GM19043 (cell line): ENCODE data around the gene NOC2L.
"Not testable (repeated sequence)": the region's sequence is repeated elsewhere in the genome, so short reads cannot be mapped to it uniquely, and the experiment has no call there.

Experiments
- ATAC-seq: cut with Tn5 transposase; IDR thresholded peaks from one replicate; pipeline ENCODE4 v1.9.1; 2021; ENCODE audit warnings: low read depth; ENCODE audit not compliant: unreplicated experiment

Gene NOC2L

DNA sequence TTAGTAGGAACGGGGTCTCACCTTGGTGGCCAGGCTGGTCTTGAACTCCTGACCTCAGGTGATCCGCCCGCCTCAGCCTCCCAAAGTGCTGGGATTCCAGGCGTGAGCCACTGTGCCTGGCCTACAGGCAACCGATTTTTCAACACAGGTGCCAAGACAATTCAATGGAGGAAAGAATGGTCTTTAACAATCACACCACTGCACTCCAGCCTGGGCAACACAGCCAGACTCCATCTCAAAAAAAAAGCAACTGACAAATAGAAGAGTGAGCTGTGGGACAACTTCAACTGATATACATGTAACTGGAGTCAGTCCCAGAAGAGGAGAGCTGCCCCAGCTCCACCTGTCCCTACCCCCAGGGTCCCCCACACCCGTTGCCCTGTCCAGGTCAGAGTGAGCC lies 35.5 kb upstream of the NOC2L start:
- ATAC-seq: not testable (repeated sequence)

GRCh38 chr1:993379-993995 lies 34.4 kb upstream of the NOC2L start:
- no peak for ATAC-seq

DNA sequence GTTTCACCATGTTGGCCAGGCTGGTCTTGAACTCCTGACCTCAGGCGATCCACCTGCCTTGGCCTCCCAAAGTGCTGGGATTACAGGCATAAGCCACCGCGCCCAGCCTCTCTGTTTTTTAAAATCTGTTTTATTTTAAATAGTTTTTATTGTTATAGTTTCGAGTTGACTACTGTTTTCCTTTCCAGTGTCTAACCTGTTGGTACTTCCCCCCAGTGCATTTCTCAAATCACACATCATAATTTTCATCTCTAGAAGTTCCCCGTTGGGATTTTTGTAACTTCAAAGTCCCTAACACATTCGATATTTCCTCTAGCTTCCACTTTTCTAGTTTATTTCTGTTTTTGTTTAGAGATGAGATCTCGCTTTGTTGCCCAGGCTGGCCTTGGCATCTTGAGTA lies 33.3 kb upstream of the NOC2L start:
- no peak for ATAC-seq

DNA sequence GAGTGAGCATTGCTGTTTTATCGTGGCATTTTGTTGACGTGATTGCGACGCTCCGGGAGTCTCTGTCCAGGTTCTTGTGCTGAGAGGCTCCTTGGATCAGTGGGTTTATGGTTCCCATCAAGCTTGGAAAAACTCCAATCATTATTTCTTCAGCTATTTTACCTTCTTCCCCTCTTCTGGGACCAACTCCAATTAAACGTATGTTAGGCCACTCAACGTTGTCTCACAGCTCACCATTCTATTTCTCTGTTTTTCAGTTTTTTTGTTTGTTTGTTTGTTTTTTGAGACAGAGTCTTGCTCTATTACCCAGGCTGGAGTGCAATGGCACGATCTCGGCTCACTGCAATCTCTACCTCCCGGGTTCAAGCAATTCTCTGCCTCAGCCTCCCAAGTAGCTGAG lies 32.8 kb upstream of the NOC2L start:
- no peak for ATAC-seq

DNA sequence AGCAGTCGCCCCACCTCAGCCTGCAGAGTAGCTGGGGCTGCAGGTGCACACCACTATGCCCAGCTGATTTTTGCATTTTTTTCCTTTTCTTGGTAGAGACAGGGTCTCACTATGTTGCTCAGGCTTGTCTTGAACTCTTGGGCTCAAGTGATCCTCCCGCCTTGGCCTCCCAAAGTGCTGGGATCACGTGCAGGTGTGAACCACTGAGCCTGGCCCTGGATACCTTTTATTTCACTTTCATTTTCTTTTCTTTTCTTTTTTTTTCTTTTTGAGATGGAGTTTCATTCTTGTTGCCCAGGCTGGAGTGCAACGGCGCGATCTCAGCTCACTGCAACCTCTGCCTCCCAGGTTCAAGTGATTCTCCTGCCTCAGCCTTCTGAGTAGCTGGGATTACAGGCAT lies 32.2 kb upstream of the NOC2L start:
- ATAC-seq: not testable (repeated sequence)

GRCh38 chr1:988061-988460 lies 29.0 kb upstream of the NOC2L start:
- ATAC-seq: not testable (repeated sequence)

GRCh38 chr1:985126-985525 lies 26.1 kb upstream of the NOC2L start:
- ATAC-seq: no peak

- ATAC-seq: no peak
Observed at GRCh38 chr1:984476-984814, 25.4 kb upstream of the NOC2L start.

DNA sequence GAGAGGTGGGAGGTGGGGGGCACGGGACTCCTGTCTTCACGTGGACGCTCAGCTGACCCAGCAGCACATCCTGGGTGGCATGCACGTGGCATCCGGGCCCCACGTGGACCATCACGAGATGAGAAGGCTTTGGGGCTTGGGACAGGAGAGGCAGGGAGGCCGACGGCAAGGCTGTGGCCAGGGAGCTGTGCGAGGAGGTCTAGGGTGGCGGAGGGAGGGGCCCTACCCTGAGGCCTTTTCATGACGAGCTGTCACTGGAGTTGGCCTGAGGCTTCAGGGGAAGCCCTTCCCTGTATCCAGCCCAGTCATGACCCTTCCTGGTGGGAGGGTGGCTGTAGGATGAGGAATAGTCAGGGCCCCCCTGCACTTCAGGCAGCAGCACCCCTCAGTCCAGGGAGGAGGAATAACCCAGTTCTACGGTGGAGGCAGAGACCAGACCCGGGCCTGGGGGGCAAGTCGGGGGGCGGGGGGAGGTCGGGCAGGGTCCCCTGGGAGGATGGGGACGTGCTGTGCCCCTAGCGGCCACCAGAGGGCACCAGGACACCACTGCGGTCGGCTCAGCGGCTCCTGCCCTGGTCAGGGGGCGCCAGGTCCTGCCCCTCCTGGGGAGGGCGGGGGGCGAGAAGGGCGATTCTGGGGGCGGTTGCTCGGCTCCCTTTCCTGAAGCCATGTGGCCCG lies 24.9 kb upstream of the NOC2L start:
- peak; percentile 51 for ATAC-seq

- no peak for ATAC-seq
Observed at GRCh38 chr1:982765-983436, 23.8 kb upstream of the NOC2L start.

GRCh38 chr1:981955-982558 lies 23.0 kb upstream of the NOC2L start, which contains the start of gene PERM1:
Gene PERM1 (minus strand): TSS chr1:982093. CDS start chr1:981029, 1,064 bp downstream.
- no peak for ATAC-seq

DNA sequence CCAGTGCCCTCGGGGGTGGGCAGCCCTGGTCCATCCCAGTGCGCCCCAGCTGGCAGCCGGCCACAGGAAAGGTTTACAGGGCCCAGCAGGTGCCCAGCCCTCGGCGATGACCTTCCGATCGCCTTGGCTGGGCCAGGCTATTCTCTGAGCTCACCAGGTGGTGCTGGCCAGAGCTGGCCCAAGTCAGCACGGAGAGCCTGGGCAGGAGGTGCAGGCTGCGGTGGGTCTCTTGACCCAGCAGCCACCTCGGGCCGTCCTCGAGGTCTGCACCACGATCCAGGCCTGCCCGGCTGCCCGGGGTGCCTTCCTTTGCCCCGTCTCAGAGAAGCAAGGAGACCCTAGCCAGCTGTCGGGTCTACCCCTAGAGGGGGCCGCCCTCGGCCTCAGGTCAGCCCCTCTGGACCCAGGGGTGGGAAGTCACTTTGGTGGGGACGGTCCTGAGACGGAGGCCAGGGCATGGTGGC lies 22.5 kb upstream of the NOC2L start:
- ATAC-seq: no peak

- no peak for ATAC-seq
Observed at GRCh38 chr1:980602-981395, 21.7 kb upstream of the NOC2L start.

GRCh38 chr1:980137-980571 lies 21.1 kb upstream of the NOC2L start:
- ATAC-seq: no peak

- no peak for ATAC-seq
Observed at GRCh38 chr1:979744-980072, 20.7 kb upstream of the NOC2L start.

DNA sequence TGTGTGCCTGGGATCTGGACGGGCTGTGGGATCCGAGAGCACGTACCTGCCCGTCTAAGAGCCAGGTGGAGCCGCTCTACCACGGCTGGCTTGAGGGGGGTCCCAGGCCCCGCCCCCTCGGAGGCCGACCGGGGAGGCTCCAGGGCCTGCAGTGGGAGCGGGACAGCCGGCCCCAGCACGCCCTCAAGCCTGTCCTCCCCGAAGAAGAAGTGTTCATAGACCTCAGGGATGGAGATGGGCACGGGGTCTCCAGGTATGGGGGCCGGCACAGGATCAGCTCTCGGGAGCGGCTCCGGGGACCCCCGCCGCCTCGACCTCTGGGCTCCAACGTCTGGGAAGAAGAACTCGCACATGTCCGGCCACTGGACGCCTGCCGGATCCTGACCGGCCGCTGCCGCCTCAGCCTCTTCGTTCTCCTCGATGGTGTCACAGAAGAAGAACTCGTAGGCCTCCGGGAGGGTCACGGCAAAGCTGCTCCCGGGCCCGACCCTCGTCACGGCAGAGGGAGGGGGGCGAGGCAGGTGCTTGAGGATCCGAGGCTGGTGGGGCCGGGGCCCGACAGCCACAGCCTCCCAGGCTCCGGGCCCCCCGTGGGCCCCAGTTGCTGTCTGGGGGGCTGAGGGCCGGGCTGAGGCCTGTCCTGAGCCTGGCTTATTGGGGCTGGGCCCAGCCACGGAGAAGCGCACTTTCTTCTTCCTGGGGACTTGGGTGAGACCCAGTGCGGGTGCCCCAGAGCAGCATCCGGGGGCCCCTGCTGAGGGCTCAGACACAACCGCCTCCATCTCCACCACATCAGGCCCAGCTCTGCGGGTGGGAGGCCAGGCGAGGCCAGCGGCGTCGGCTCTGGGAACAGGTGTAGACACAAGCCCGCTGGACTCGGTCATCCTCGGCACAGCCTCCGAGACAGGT lies 20.0 kb upstream of the NOC2L start:
- ATAC-seq: no peak

DNA sequence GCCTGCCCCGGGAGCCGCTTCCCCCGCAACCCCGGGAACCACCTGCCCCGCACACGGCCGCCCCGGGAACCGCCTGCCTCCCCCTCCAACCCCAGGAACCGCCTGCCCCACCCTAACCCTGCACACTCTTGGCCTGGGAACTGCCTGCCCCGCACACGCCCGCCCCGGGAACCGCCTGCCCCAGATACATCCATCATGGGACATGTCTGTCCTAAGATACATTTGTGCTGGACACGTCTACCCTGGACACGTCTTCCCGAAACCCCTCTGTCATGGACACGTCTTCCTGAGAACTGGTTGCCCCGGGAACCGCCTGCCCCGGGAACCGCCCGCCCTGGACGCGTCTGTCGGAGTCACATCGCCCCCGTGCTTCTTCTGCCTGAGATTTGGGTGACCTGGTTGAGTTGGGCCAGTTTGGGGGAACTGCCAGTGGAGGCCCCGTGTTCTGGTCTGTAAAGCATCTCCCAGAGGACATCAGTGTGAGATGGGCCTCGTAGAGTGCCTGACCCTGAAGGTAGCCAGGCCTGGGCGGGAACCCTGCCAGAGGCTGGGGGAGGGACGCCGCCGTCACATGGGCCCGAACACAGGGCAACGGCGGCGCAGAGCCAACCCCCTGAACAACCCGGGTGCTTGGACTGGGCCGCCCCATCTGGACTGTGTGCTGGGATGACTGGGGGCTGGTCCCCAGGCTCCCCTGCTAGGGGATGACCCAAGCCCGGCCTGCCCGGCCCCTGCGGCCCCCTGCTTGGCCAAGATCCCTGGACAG lies 19.2 kb upstream of the NOC2L start:
- no peak for ATAC-seq

GRCh38 chr1:976791-977190 lies 17.7 kb upstream of the NOC2L start:
- ATAC-seq: not testable (repeated sequence)
